GM19043 (cell line): ENCODE data around the gene MON1A.

Experiments used
- ATAC-seq: cut with Tn5 transposase; IDR thresholded peaks from one replicate; pipeline ENCODE4 v1.9.1; 2021; ENCODE audit warnings: low read depth; ENCODE audit not compliant: unreplicated experiment

The MON1A gene

DNA sequence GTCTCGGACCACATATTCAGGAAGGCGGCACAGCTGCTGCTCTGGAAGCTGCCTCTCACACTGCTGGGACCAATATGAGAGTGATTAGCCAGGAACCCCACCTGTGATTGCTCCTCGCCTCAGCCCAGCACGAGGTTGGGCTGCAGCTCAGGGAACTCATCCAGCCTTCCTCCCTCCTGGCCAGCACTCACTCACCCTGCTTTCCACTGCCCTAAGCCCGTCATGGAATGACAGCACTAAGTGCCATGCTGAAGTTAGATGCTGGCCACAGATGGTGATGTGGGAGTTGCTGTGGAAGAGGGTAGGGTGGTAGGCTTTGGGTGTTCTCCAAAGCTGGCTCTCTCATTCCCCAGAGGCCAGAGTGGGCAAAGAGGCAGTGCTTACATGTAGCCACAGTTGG is 33.3 kb downstream of the MON1A start:
- no peak for ATAC-seq

DNA sequence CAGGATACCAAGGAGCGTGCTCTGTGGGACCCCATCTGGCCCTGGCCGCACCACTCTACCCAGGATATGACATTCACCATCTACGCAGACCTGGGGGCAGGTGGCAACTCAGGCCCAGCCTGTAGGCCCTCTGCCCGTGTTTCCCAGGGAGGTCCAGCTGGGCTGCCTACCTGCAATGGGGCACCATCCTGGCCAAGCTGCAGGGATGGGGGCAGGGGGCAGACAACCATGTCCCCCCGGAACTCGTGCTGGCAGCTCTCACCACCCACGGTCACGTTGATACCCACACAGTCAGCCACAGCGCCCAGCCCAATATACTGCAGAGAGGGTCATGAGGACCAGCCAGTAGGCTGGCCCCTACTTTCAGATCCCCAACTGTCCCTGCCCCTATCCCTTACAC is 33.8 kb downstream of the MON1A start:
- no peak for ATAC-seq

DNA sequence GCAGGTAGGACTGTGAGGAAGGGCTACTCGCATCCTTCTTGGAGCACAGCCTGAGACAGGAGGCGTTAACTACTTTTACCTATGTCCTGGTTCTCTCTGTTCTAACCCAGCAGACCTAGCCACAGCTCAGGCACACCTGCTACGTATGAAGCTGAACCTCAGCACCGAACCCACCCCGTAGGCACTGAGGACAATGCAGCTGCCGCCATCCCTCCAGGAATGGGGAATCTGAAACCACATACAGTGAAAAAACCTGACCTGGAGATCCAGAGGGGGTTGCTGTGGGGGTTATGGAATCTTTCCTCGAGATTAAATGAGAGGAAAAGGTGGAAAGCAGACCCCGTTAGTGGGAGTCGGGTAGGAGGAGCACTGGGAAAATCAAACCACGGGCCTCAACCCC is 40.3 kb downstream of the MON1A start:
- no peak for ATAC-seq

DNA sequence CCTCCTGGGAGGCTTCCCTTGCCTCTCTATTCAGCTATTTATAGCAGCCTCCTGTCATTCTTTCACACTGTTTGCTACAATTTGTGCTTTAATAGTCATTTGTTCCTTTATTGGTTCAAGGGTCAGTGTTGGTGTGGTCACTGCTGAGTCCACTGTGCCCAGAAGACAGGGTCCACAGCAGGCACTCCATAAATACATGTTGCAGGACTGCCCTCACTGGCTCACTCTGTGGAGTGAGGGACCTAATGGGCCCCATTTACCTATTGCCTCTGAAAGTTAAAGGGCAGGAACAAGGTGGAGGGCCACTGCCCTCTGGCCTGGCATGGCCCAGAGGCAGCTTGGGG is 42.7 kb downstream of the MON1A start:
- no peak for ATAC-seq

DNA sequence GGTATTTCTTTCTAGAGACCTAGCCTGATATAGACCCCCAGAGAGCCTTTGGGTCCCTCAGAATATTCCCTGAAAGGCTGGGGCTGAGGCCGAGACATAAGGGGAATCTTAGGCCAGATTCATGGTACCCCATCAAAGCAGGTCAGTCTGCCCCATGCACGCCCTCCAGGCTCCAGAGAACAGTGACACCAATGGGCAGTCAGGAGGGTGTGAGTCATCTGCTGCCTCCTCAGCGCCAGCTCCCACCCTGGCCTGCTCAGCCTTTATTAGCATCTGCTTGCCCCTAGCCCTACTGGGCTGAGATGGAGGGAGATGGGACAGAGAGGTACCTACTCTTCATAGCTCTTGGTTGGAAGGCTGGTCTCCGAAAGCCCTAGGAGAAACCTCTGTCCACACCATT is 45.6 kb downstream of the MON1A start:
- no peak for ATAC-seq

DNA sequence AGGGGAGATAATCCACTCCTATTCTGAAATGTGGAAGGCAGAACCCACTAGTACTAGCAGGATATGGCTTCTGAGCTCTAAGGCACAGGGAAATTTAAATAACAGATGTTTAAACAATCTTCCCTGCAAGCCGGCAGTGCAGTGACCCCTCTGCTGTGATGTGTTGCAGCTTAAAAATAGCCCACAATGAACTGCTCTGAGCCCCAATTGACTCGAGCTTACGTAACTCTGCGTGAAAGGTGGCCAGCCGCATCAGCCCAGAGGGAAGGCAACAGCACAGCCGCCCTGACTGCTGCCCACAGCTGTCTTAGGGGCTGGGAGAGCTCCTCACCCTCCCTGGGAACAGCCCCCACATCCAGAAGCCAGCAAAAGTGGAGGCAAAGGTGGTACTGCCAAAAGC is 47.4 kb downstream of the MON1A start:
- no peak for ATAC-seq

DNA sequence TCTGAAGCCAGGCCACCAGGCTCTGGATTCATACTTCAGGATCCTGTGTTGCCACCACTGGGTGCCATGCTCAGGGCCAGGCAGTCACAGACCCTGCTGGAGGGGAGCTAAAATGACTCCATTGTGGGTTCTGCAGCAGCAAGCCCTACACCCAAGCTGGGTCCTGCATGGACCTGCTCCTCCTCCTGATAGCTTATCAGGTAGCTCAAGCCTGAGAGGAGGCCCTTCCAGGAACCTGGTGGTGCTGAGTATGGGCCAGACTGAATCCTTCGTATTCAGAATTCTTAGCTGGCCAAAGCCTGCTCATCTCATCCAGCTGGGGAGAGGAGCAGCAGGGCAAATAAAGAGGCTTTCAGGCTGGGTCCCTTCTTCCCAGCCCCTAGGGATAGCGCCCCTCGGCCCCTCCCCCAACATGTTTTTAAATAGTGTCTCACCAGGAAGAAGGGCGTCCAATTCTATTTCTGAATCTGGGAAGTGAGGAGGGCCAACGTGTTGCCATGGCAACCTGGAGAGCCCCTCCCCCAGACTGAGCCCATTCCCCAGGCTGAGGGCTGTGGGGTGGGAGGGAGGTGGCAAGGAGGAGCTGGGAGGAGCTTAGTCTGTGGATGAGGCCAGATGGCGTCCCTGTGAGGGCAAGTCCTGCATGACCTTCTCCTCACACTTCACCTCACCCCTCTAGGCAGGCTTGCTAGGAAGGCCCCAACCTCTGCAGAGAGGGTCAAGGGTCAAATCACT is 48.9 kb downstream of the MON1A start:
- no peak for ATAC-seq

DNA sequence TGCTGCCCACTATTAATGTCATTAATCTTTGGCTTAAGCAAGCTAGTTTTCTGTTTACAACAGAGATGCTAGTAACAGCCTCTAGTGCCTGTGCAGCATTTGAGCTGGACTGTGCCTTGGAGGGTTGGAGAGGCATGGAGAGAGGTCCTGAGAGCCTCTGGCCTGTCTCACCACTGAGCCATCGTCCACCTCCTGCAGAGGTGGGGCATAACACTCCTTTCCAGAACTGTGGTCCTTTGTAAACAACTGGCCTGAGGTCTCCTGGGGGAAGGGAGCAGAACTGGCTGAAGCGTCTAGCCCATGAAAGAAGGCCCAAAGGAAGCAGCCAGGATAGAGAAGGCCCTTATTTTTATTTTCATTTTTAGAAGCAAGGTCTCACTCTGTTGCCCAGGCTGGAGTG is 49.9 kb downstream of the MON1A start:
- no peak for ATAC-seq

DNA sequence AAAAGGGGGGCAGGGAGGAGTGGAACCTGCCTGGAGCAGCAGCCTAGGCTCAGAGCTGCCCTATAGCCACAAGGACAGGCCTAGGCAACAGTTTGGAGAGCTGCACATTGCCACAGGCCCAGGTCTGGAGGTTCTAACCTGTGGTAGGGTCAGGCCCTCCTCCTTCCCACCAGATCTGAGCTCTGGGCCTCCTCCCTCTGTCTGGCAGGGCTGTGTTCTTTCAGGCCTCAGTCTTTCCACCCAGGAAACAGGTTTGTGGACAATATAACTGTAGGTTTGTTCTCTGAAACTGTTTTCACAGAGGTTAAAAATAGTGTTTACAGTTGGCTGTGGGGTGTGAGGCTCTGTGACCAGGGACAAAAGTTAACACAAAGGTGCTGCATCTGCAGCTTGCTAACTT is 50.9 kb downstream of the MON1A start:
- ATAC-seq = no peak

DNA sequence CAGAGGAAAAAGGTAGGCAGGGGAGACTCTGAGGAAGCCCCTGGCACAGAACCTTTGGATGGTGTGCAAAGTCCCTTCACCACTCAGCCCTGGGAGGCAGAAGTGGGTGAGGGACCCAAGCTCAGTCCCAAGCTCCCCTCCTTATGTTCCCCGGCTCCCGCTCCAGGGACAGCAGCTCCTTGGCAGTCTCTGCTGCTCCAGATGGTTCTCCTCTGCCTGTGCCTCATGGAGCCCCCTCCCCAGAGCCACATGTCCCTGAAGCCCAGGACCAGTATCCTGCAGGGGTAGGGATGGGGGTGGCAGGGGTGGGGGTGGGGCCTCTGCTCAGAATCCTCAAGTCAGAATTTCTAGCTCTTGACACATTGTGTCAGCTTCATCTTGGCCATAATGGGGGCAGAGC is 51.9 kb downstream of the MON1A start:
- no peak for ATAC-seq

DNA sequence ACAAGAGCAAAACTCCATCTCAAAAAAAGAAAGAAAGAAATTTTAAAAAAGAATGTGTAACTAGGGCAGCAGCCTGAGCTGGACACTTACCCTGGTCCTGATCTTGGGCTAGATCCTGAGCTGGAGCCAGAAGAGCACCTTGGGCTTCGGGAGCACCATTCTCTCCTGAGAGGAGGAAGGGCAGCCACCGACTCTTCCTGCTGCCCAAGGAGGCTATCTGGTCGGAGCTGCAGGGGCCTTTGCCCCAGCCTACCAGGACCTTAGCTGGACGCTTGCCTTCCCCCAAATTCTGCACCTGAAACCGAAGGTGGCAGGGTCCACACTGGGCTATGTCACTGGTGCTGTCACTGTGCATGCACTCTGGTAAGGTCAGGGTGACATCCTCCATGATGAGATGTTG is 53.0 kb downstream of the MON1A start:
- ATAC-seq = no peak

DNA sequence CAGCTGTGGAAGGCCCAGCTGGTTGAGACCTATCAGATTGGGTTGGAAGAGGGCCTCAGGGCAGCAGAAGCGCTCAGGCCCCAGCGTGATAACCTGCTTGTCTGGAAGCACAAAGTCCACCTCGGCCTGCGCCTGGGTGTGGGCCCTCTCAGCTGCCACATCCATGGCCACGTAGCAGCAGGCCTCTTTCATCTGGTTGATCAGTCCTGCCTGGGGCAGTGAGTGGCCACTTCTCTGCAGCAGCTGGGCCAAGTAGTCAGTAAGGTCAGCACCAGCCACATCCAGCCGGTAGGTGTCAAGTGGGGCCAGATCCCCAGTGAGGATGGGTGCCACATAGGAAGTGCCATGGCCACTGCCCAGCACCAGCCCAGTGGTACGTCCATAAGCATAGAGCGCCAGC is 56.0 kb downstream of the MON1A start:
- no peak for ATAC-seq

DNA sequence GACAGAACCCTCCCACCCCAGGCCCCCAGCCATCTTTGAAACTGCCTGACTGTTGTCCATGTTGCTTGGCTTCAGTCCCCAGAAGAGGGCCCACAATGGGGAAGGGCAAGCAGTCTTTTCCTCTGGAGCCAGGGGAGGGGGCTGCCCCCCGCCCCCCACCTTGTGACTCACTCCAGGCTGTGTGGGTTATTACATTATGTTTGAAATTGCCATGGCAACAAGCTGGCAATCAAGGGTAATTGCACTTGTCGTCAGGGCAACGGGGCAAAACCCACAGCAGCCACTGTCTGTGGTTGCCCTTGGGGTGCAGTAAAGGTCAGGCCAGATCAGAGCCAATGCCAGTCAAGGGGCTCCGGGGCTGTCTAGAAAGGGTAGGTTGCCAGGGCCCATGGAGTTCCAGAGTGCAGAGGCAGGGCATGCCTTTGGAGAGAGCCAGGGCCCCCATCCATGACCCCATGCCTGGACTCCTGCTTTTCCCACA is 56.8 kb downstream of the MON1A start:
- no peak for ATAC-seq

DNA sequence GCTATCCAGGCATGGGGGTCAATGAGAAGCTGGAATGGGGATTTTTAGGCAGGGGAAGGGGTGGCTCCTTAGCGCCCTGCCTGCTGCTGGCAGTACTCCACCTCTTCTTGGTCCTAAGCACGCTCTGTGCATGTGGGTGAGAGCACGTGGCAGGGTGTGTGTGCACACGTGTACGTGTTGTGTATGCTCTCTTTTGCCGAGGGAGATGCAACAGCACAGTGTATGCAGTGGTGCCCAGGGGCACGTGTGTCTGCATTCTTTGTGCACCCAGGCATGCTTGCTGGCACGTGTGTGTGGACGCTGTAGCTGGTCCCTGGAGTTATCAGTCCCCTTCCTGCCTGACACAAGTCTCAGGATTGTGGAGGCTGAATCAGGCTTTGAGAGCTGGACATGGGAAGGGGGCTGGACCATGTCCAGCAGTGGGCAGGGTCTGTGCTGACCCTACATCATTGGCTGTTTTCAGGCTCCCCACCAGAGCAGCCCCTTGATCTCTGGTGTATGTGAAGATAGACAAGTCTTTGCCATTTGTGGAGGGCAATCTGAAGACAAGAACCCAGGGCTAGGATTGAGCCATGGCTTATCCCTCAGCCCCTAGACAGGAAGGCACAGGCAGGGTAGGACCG is 58.0 kb downstream of the MON1A start:
- ATAC-seq = no peak

DNA sequence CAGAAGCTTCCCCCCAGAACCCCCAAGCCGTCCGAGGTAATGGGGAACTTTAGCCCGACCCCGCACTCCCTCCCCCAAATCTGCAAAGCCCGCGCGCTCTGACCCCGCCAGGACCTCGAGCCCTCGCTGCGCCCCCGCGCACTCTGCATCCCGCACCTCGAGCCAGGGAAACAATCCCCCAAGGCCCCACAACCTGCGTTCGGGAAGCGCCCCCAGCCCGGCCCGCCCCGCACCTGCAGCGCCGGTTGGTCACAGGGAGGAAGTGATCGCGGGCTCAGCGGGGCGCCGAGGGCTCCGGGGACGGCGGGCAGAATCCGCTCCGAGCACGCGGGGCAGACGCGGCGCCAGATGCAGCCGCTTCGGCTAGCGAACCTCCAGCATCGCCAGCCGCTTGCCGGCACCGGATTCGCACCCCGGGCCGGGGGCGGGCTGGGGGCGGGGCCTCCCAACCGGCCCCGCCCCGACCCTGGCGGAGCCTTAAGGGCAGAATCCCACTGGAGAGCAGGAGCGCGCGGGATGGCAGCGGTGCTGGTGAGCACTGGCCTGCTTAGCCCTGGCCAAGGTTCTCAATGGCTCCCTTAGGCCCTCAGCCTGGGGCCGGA is 60.0 kb downstream of the MON1A start, which contains the start of gene CAMKV:
Gene CAMKV (minus strand): TSS at position 382 of the 602 bp plus-strand sequence. CDS start 7,518 bp downstream, outside the sequence.
- no peak for ATAC-seq

DNA sequence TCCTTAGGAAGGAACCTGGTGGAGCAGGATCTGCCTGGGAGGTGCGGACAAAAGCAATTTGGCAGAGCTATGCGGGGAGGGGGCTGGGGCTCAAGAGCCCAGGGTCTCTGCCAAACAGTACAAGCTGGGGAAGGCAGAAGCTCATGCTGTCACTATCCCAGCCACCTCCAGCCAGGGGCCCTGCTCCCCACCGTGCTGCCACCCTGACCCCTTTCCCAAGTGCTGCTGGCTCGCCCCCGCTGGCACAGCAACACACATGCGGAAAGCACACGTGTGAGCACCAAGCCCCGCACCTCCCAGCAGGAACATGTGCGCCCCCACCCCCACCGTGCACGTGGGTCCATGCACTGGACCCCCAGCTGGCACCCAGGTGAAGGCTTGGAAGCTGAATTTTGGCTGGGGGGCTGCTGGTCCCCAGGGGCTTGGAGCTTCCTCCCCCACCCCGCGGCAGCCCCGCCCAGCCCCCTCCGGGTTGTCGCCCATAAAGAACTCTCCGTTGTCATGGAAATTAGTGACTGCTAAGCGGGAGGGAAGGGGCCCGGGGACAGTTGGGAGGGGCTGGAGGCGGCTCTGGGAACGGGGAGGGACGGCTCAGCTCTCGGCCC is 60.6 kb downstream of the MON1A start:
- ATAC-seq = no peak

DNA sequence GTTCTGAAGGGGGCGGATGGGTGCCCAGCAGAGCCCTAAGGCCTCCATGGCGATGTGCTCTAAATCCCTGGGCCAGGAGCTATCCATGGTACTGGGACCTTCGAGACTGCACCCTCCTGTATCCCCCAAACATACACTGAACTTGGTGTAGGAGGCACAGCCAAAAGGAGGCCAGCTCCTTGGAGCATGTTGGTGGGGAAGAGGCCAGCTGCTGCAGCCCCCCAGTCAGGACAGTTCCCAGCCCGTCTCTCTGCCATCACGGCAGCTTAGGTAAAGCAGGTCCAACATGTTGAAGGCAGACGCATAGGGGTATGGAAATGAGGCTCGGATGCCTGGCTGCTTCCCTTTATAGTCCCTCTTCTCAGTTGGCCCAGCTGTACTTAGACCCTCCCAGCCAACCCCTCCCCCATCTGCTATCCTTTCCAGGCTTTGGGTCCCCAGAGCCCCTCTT is 61.7 kb downstream of the MON1A start:
- no peak for ATAC-seq

DNA sequence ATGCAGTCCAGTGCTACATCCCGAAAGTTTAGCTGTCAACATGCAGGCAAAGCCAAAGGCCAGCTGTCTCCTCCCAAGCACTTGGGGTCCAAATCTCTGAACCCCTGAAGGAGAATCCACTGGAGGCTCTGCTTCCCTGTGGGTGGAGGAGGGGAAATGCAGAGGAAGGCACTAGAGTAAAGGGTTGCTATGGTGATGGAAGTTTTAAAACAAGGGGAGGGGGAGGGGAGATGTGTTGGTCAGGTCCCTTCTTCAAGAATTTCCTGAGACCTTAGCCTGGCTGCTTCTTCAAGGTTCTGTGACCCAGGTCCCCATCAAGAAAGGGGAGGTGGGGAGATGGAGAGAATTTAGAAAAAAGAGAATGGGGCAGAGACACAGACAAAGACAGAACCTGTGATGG is 62.2 kb downstream of the MON1A start:
- ATAC-seq = no peak

DNA sequence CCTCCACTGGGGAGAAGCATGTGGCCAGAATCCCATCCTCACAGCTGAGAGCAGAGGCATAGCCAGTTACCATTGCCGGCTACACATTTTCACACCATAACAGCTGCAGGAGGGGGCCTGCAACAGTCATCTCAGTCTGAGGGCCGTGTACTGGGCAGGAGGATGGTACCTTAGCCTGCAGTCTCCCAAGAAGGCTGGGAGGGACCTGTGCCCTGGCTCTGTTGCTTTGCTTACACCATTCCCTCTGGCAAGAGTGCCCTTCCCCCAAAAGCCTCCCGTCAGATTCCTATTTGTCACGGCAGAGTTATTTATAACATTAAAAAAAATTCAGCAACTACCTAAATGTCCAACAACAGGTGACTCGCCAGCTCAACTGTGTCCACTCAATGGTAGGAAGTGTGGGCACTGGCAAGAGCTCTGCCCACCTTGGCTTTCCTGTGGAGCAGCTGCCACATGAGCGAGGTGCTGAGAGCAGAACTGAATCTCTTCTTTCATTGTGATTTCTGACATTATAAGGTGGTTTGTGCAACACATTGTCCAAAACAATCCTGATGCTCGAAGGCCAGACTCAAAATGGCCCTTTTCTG is 64.3 kb downstream of the MON1A start:
- ATAC-seq = no peak

DNA sequence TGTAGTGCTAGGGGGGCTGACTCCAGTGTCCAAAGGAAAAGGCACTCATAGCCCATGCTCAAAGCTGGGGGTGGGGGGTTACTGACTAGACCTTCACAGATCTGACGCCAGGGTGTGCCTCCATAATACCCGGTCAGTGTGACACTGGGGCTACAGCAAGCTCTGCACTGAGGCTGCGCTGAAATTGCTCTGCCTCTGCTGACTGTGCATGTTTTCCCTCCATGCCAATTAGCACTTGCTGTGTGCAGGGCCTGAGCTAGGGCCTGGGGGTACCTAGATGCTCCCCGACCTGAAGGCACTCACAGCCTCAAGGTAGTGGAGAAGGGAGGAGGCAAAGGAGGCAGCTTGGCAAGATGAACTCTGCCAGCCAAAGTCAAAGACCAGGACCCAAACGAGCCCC is 65.1 kb downstream of the MON1A start:
- no peak for ATAC-seq
